GM12872 (cell line): ENCODE data around the gene VPS13D.

Experiments
- CTCF ChIP-seq: IDR thresholded peaks from 3 replicates; pipeline ENCODE4 v1.5.1; 2011; ENCODE audit warnings: low read depth, mild to moderate bottlenecking, low read length, moderate library complexity; ENCODE audit not compliant: insufficient read depth

The VPS13D gene

DNA sequence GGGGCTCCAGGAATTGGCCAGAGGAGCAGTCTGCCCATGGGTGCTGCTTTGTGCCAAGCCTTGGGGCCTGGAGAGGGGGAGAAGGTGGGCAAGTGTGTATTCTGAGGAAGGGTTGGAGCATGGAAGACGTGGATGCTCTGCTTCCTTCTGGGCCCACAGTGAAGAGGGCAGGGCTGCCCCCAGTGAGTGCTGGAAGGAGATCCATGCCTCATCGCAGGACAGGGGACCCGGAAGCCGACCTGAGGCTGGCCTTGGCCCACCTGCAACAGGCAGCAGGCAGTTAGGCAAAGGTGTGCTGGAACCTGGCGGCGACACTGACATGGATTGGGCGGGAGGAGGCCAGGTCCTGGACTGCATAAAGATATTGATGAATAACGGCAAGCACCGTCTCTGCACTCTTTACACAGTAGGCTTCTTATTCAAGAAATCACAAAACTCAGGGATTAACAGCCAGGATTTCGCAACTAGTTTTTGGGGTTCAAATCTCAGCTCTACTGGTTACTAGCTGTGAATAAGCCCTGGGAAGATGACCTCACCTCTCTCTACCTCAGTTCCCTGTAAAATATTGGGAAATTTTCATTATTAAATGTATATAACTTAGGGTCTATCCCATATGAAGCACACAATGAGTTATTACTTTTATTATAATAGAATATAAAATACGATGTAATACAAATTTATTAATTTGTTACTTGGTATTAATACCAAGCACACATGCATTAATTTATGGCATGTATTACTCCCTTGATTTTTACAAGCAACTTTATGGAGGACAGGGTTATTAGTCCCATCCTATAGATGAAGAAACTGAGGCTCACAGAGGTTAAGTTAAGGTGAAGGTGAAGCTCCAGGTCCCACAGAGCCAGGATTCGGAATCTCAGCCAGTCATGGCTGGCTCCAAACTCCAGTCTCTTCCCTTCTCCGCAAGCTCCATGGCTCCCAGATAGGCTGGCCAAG, 325.9 kb downstream of the VPS13D start:
- no peak for TF ChIP-seq CTCF

GRCh38 chr1:12556368-12556930, 326.6 kb downstream of the VPS13D start:
- no peak for TF ChIP-seq CTCF

GRCh38 chr1:12556957-12557935, 327.4 kb downstream of the VPS13D start:
- TF ChIP-seq CTCF, result no peak

GRCh38 chr1:12561121-12561520, 331.3 kb downstream of the VPS13D start:
- TF ChIP-seq CTCF, result no peak
